AG10803 (cell line): ENCODE data around the gene C12orf56.
A peak's percentile ranks its signal among the peaks of the same experiment; 100 is the strongest.

Experiments used
- DNase-seq: peaks from one replicate; pipeline ENCODE4 v3.0.0; 2010; ENCODE audit warnings: low read depth
- H3K4me3 ChIP-seq: 2 replicates; pipeline ENCODE4 v1.5.1; 2011; ENCODE audit warnings: mild to moderate bottlenecking, low read length, control low read depth
- TF ChIP-seq, protein P1 (sequence below): conservative IDR thresholded peaks from 2 replicates; pipeline ENCODE4 v1.5.1; 2011; ENCODE audit warnings: mild to moderate bottlenecking, low read length, control low read depth, inconsistent platforms

Gene C12orf56

GRCh38 chr12:64237382-64237781 lies 153.2 kb downstream of the C12orf56 start:
- no peak for DNase-seq
- H3K4me3 ChIP-seq = no peak overlapping the region

GRCh38 chr12:64236549-64236948 lies 154.0 kb downstream of the C12orf56 start:
- DNase-seq = peak; percentile 26
- TF ChIP-seq, protein P1, sequence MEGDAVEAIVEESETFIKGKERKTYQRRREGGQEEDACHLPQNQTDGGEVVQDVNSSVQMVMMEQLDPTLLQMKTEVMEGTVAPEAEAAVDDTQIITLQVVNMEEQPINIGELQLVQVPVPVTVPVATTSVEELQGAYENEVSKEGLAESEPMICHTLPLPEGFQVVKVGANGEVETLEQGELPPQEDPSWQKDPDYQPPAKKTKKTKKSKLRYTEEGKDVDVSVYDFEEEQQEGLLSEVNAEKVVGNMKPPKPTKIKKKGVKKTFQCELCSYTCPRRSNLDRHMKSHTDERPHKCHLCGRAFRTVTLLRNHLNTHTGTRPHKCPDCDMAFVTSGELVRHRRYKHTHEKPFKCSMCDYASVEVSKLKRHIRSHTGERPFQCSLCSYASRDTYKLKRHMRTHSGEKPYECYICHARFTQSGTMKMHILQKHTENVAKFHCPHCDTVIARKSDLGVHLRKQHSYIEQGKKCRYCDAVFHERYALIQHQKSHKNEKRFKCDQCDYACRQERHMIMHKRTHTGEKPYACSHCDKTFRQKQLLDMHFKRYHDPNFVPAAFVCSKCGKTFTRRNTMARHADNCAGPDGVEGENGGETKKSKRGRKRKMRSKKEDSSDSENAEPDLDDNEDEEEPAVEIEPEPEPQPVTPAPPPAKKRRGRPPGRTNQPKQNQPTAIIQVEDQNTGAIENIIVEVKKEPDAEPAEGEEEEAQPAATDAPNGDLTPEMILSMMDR = peak; percentile 20; the same call in 1 of the 2 replicates
- no peak overlapping the region for H3K4me3 ChIP-seq

More at GRCh38 chr12:64237382-64237781, 153.2 kb downstream of the C12orf56 start:
- TF ChIP-seq, protein P1 = no peak

DNA sequence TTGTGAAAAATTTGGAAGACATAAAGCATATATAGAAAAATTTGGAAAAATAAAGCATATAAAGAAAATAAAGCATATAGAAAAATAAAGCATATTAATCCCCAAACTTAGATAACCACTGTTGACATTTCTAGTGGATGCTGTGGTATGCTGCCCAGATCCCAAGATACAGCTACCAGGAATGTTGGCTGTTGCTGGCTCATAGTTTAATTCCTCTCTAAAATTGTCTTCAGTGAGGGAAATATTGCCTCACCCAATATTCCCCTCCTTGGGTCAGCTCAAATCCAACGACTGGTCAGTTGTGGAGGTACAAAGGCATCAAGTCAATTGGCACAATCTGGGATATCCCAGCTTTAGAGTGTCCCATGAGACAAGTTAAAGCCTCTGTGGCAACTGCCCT lies 158.4 kb downstream of the C12orf56 start:
- DNase-seq = peak; percentile 43
- TF ChIP-seq, protein P1 = no peak
- no peak overlapping the region for H3K4me3 ChIP-seq

DNA sequence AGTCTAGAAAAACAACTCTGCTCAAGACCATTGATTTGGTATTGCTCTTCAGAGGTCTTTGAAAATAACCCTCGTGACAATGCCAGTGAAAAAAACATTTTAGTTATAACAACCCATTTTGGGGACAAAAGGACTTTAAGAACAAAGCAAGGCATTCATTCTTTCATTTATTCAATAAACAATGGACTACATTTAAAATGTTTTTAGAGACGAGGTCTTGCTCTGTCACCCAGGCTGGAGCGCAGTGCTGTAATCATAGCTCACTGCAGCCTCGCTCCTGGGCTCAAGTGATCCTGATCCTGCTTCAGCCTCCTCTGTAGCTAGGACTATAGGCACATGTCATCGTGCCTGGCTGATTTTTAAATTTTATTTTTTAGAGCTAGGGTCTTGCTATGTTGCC lies 160.8 kb downstream of the C12orf56 start:
- no peak overlapping the region for H3K4me3 ChIP-seq
- TF ChIP-seq, protein P1 = no peak
- no peak for DNase-seq

DNA sequence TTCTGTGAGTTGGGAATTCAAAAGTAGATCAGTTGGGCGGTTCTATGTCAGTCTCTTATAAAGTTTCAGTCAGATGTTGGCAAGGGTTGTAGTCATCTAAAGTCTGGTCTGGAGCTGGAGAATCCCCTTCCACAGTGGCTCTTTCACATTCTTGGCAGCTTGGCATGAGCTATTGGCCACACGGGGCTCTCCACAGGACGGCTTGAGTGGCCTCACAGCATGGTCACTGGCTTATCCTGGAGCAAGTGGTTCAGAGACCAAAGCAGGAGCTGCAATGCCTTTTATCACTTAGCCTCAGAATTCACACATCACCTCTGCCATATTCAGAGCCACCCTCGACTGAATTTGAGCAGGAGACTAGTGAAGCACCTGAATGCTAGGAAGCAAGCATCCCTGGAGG lies 161.3 kb downstream of the C12orf56 start:
- no peak overlapping the region for H3K4me3 ChIP-seq
- TF ChIP-seq, protein P1 = no peak
- no peak for DNase-seq

GRCh38 chr12:64225626-64226025 lies 164.9 kb downstream of the C12orf56 start:
- TF ChIP-seq, protein P1 = no peak
- no peak overlapping the region for H3K4me3 ChIP-seq
- no peak for DNase-seq

DNA sequence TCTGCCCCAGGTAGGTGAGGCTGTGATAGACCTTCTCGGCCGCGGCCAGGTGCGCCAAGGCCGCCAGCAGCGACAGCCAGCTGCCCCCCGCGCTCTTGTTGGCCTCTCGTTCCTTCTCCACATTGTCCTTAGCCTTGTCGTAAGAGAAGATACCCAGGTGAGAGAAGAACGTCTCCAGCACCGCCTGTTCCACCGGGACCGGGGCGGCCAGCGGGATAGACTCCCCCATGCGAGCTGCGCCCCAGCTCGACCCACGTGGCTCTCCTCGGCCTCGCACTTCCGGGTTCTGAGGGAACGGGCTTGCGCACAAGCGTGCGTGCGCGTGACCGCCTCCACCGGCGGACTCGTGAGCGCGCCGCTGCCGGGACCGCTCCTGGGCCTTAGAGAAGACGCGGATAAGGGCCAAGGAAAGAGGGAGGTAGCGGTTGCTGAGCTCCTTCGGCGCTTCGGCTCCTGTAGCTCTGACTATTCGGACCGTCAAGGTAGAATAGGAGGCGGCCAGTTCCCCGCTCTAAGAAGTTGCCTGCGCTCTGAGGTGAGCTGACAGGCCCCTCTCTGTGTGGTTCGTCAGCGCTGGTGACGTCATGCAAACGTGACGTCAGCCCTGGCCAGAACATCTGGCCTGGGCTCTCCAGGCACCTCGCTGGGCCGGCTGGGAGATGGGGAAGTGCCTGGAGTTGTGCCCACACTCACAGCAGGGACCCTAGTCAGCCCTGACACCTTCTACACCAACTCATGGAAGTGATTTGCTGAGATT lies 168.4 kb downstream of the C12orf56 start, which contains the start of gene KICS2:
KICS2 (minus strand) TSS at position 288 of the 757 bp plus-strand sequence; CDS start at position 229, 59 bp downstream.
- DNase-seq = peak; percentile 92
- peak within 1 kb of the TSS; percentile 88 for H3K4me3 ChIP-seq
- TF ChIP-seq, protein P1 = no peak
